ENCODE results near the gene SSPN. TPM values are rescaled to one million over a fixed set of nuclear protein-coding genes. Genes with fewer than 3 reads are reported as not detected.

The SSPN gene
- polyA plus RNA-seq, 1 experiment, result 21.6 TPM

DNA sequence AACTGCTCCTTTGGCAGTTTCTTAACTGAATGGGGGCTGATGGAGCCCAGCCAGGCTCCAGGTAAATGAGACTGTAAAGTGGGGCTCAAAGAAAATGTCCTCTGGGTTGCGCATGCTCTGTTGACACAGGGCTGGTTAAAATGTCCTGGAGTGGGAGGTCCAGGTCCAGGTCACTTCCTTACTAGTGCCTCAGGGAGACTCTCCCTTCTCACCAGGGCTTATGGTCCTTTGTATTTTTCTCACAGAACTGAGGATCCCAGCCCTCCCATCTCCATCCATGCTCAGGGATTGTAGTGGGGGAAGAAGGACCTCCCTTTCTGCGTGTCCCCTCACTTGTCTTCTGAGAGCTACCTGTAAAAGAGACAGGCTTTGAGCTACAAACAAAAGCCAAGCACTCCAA lies 77.5 kb downstream of the SSPN start:
- ChIA-PET CTCF (interaction anchor here (1.8 to 2.7 kb wide), 3 partner anchors 154 to 379 kb away, joined by 6 to 7 read pairs (median 7); no protein-coding TSS in a partner anchor), POLR2A (no interaction called here)
- TF ChIP-seq, protein P1, sequence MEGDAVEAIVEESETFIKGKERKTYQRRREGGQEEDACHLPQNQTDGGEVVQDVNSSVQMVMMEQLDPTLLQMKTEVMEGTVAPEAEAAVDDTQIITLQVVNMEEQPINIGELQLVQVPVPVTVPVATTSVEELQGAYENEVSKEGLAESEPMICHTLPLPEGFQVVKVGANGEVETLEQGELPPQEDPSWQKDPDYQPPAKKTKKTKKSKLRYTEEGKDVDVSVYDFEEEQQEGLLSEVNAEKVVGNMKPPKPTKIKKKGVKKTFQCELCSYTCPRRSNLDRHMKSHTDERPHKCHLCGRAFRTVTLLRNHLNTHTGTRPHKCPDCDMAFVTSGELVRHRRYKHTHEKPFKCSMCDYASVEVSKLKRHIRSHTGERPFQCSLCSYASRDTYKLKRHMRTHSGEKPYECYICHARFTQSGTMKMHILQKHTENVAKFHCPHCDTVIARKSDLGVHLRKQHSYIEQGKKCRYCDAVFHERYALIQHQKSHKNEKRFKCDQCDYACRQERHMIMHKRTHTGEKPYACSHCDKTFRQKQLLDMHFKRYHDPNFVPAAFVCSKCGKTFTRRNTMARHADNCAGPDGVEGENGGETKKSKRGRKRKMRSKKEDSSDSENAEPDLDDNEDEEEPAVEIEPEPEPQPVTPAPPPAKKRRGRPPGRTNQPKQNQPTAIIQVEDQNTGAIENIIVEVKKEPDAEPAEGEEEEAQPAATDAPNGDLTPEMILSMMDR (IDR thresholded peaks at IDR 0.05; ENCODE audit: low read depth, low read length), result no peak
- no peaks in the 10 kb centered on the region for H3K27me3 ChIP-seq (ENCODE audit: control insufficient read depth, insufficient read depth, low read length)
- no peak overlapping the region for H3K27ac ChIP-seq (ENCODE audit: low read depth, low read length)
- no peaks in the 10 kb centered on the region for H3K9me3 ChIP-seq (ENCODE audit: control insufficient read depth, insufficient read depth, low read length)
- DNase-seq (ENCODE audit: low read depth, low spot score), result no peak
- H3K4me3 ChIP-seq (ENCODE audit: low read depth, low read length), result no peak overlapping the region

DNA sequence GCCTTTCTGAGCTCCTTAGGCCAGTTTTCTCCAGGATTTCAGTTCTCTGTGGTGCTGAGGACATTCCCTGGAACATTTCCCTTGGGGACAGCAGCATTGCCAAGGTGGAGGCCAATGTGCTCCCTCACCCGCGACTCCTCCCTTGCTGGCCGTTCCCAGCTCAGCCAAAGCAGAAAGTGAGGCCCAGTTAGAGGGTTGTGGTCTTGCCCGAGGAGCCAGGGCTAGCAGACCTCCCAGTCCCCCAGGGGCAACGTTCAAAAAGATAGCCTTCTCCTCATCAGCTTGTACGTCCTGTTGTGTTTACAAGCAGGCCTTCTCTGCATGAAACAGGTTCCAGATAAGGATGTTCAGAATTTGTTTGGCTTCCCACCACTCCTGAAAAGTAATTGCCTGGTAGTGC lies 78.4 kb downstream of the SSPN start:
- ChIA-PET CTCF (interaction anchor here (0.7 to 2.7 kb wide), 4 partner anchors 8 to 378 kb away, joined by 3 to 7 read pairs (median 6); no protein-coding TSS in a partner anchor), POLR2A (interaction anchor here (0.6 to 1.5 kb wide), 3 partner anchors 25 to 940 kb away, joined by 3 to 5 read pairs (median 4); no protein-coding TSS in a partner anchor)
- no peaks in the 10 kb centered on the region for H3K9me3 ChIP-seq (ENCODE audit: control insufficient read depth, insufficient read depth, low read length)
- H3K4me3 ChIP-seq (ENCODE audit: low read depth, low read length), result no peak overlapping the region
- H3K27me3 ChIP-seq (ENCODE audit: control insufficient read depth, insufficient read depth, low read length), result no peaks in the 10 kb centered on the region
- peak overlapping the region; percentile 94 for H3K27ac ChIP-seq (ENCODE audit: low read depth, low read length)
- TF ChIP-seq, protein P1 (IDR thresholded peaks at IDR 0.05; ENCODE audit: low read depth, low read length), result no peak
- no peak for DNase-seq (ENCODE audit: low read depth, low spot score)

DNA sequence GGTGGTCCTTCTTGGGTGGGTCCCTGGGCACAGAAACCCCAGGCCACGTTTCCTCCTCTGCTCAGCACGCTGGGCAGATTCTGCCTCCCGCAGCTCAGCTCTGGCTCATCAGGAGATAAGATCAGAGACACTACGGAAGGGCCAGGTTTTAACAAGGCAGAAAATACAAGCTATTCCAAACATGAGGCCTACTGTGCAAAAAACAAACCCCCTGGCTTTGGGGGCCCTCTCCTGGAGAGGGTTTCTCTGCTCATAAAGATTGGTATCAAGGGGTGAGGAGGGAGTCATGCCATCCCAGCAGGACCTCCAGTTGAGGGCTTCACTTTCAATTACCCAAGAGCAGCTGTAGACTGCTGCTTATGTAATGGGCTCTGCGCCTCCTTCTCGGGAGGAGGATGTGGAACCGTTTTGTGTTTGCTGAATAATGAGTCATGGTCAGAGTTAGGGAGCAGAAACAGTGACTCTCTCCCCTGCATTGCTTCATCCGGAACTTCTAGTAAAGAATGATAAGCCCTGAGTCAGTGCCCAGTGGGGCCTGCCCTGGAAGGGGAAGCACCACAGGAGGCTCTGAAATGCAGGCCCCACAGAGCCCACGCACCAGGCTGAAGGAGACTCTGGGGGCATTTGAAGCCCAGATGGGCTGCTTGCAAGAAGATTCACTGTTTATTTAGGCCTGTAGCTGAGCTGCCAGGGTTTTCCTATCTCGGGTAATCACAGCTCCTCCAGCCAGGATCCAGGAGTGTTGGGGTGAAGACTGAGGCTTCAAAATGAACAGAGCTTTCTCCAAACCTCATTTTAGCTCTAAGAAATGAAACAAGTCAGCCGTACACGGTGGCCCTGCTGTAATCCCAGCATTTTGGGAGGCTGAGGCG lies 79.3 kb downstream of the SSPN start:
- TF ChIP-seq, protein P1 (IDR thresholded peaks at IDR 0.05; ENCODE audit: low read depth, low read length), result peak; percentile 20; the same call in 1 of the 2 replicates
- no peaks in the 10 kb centered on the region for H3K9me3 ChIP-seq (ENCODE audit: control insufficient read depth, insufficient read depth, low read length)
- CTCF ChIA-PET, result interaction anchor here (0.7 to 1.8 kb wide), 6 partner anchors 14 to 179 kb away, joined by 3 to 6 read pairs (median 4); no protein-coding TSS in a partner anchor
- POLR2A ChIA-PET, result interaction anchor here (0.5 to 1.5 kb wide), 8 partner anchors 15 to 941 kb away, joined by 3 to 7 read pairs (median 4); no protein-coding TSS in a partner anchor
- H3K27me3 ChIP-seq (ENCODE audit: control insufficient read depth, insufficient read depth, low read length), result no peaks in the 10 kb centered on the region
- peak overlapping the region; percentile 94 for H3K27ac ChIP-seq (ENCODE audit: low read depth, low read length)
- H3K4me3 ChIP-seq (ENCODE audit: low read depth, low read length), result no peak overlapping the region
- DNase-seq (ENCODE audit: low read depth, low spot score), result peak; percentile 98

DNA sequence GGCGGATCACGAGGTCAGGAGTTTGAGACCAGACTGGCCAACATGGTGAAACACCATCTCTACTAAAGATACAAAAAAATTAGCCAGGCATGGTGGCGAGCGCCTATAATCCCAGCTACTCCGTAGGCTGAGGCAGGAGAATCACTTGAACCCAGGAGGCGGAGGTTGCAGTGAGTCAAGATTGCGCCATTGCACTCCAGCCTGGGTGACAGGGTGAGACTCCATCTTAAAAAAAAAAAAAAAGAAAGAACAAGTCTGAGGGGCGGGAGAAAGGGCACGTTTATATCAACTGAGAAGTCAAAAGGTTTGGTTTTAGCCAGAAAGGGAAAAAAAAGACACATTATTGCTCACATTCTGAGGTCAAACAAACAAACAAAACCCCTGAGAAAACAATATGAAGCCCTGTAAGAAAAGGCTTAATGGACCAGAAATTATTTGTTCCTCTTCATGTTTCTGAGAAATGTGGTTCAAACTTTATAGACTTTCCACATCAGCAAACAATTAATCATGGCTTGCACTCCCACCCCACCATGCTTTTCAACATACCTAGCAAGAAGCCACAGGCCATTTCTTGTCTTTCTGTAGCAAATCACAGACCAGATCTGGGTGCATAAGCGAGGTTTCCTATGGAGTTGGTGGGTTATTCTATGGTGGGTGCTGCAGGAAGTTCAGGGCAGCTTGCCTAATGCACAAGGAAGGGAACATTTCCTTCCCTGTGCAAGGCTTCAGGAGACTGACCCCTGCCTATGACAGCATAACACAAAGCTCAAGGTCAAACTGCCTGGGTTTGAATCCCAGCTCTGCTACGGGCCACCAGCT lies 80.1 kb downstream of the SSPN start:
- Histone ChIP-seq H3K27ac (ENCODE audit: low read depth, low read length) (peak overlapping the region; percentile 94), H3K27me3 (ENCODE audit: control insufficient read depth, insufficient read depth, low read length) (no peaks in the 10 kb centered on the region), H3K4me3 (ENCODE audit: low read depth, low read length) (no peak overlapping the region), H3K9me3 (ENCODE audit: control insufficient read depth, insufficient read depth, low read length) (no peaks in the 10 kb centered on the region)
- no peak for DNase-seq (ENCODE audit: low read depth, low spot score)
- ChIA-PET POLR2A (interaction anchor here (0.5 to 1.5 kb wide), 4 partner anchors 14 to 48 kb away, joined by 3 to 7 read pairs (median 4); no protein-coding TSS in a partner anchor), CTCF (interaction anchor here (0.6 to 1.7 kb wide), 5 partner anchors 23 to 180 kb away, joined by 3 to 5 read pairs (median 3); no protein-coding TSS in a partner anchor)
- TF ChIP-seq, protein P1 (IDR thresholded peaks at IDR 0.05; ENCODE audit: low read depth, low read length), result no peak
